GM12865 (cell line): ENCODE results near the gene TBCC.

ENCODE experiments used
- DNase-seq: peaks from one replicate; pipeline ENCODE4 v3.0.0; 2010; ENCODE audit warnings: low read depth
- H3K4me3 ChIP-seq: 2 replicates; pipeline ENCODE4 v1.5.1; 2011; ENCODE audit warnings: mild to moderate bottlenecking, low read depth, low read length, control low read depth
- TF ChIP-seq, protein P1 (sequence below): IDR thresholded peaks from 2 replicates; pipeline ENCODE4 v1.5.1; 2011; ENCODE audit warnings: low read length, control low read depth, low read depth, inconsistent platforms; ENCODE audit not compliant: insufficient read depth; ENCODE audit errors: missing control alignments

TBCC gene

GRCh38 chr6:42769836-42770235 lies 23.9 kb upstream of the TBCC start:
- DNase-seq: no peak
- H3K4me3 ChIP-seq: no peak overlapping the region
- TF ChIP-seq, protein P1, sequence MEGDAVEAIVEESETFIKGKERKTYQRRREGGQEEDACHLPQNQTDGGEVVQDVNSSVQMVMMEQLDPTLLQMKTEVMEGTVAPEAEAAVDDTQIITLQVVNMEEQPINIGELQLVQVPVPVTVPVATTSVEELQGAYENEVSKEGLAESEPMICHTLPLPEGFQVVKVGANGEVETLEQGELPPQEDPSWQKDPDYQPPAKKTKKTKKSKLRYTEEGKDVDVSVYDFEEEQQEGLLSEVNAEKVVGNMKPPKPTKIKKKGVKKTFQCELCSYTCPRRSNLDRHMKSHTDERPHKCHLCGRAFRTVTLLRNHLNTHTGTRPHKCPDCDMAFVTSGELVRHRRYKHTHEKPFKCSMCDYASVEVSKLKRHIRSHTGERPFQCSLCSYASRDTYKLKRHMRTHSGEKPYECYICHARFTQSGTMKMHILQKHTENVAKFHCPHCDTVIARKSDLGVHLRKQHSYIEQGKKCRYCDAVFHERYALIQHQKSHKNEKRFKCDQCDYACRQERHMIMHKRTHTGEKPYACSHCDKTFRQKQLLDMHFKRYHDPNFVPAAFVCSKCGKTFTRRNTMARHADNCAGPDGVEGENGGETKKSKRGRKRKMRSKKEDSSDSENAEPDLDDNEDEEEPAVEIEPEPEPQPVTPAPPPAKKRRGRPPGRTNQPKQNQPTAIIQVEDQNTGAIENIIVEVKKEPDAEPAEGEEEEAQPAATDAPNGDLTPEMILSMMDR: no peak

- H3K4me3 ChIP-seq: no peak overlapping the region
- no peak for DNase-seq
- TF ChIP-seq, protein P1: no peak
Measured at GRCh38 chr6:42769051-42769450, 23.1 kb upstream of the TBCC start.

DNA sequence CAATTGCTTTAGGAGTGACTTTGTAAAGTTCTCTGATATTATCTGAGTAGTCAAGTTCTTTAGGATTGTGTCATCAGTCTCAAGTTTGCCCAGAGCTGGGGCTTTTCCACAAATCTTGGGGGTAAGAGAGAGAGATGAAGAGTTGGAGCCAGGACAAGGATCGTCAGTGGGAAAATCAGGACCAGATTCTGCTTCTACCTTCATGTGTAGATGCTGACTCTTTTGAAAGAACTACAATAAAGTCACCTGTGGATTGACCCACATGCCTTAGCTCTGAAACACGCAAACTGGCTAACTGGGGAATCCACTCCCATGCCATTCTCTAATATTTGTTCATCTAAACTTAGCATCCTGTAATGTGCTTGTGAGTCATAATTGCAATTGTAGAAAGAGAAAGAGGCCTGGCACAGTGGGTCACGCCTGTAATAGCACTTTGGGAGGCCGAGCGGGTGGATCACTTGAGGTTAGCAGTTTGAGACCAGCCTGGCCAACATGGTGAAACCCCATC lies 20.3 kb upstream of the TBCC start:
- TF ChIP-seq, protein P1: no peak
- H3K4me3 ChIP-seq: no peak overlapping the region
- no peak for DNase-seq

- TF ChIP-seq, protein P1: no peak
- no peak overlapping the region for H3K4me3 ChIP-seq
- no peak for DNase-seq
Measured at GRCh38 chr6:42764911-42765648, 19.2 kb upstream of the TBCC start.

DNA sequence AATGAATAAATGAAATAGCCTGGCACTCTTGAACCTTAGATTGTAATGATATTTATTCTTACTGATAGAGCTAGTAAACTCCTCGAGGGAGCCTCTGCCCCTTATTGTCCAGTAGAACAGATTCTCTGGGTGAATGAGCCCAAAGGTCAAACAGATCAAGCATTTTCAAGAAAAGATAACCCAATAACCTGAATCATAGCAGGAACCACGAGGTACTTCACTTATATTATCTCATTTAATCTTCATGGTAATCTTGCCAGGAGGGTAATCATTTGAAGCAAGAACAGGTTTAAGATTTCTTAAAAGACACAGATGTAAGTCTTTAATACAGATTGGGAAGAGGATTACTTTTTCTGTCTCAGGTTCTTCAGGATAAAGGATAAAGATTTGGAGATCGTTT lies 17.0 kb upstream of the TBCC start:
- TF ChIP-seq, protein P1: no peak
- DNase-seq: no peak
- no peak overlapping the region for H3K4me3 ChIP-seq

GRCh38 chr6:42762426-42762859 lies 16.5 kb upstream of the TBCC start:
- TF ChIP-seq, protein P1: no peak
- DNase-seq: no peak
- no peak overlapping the region for H3K4me3 ChIP-seq
